SU-DHL-6 (cell line): ENCODE measurements around the gene PHKA1.

Experiments
- CTCF ChIP-seq: fragments of 200-600 bp; sonication (generic); IDR thresholded peaks from one replicate; pipeline ENCODE4 v1.5.1; 2017; ENCODE audit warnings: antibody characterized with exemption, mild to moderate bottlenecking, low read length, moderate library complexity; ENCODE audit not compliant: insufficient read depth, poor library complexity, severe bottlenecking
- EZH2phosphoT487 ChIP-seq: fragments of 200-600 bp; sonication (generic), shearing (Covaris generic); conservative IDR thresholded peaks from 2 replicates; pipeline ENCODE4 v1.6.1; 2018; ENCODE audit warnings: mild to moderate bottlenecking, antibody characterized with exemption, low read length, moderate library complexity, mixed read lengths

GRCh38 chrX:72539822-72540221, 174.3 kb downstream of the PHKA1 start:
- TF ChIP-seq CTCF = no peak
- TF ChIP-seq EZH2phosphoT487 = no peak
